PC-9 (cell line): Measurements from ENCODE around the gene C16orf46.

Source experiments
- CTCF ChIP-seq: fragments of 200-600 bp; sonication (generic); conservative IDR thresholded peaks from 2 replicates; pipeline ENCODE4 v1.6.1; 2017; ENCODE audit warnings: mixed run types, antibody characterized with exemption, mild to moderate bottlenecking, moderate library complexity
- EZH2 ChIP-seq: fragments of 200-600 bp; sonication (generic); IDR thresholded peaks from 2 replicates; pipeline ENCODE4 v1.8.0; 2017; ENCODE audit warnings: antibody characterized with exemption, low read depth

- TF ChIP-seq CTCF (no peak), EZH2 (no peak)
Measured at GRCh38 chr16:81081014-81081413, 4.0 kb upstream of the C16orf46 start.
